Anterior cingulate cortex (tissue), 58 donors: ENCODE data around the gene LPAR2.

ENCODE experiments used
- DNase-seq, 58 donors: peaks; one replicate each; lab custom pipeline; 2025; lab: John Stamatoyannopoulos, UW

The LPAR2 gene

GRCh38 chr19:19654441-19654840 lies 26.4 kb upstream of the LPAR2 start:
- no peak for DNase-seq

- DNase-seq: no peak
Measured at GRCh38 chr19:19653597-19654147, 25.7 kb upstream of the LPAR2 start.

GRCh38 chr19:19652482-19653295 lies 24.7 kb upstream of the LPAR2 start:
- no peak for DNase-seq

GRCh38 chr19:19651076-19651475 lies 23.1 kb upstream of the LPAR2 start:
- DNase-seq: peak in 48 of 58 donors; percentile 8 to 73 (median 42)

GRCh38 chr19:19650331-19650730 lies 22.3 kb upstream of the LPAR2 start:
- DNase-seq: peak in 3 of 58 donors; percentile 12 to 32 (median 22)

- no peak for DNase-seq
Measured at GRCh38 chr19:19649580-19649995, 21.6 kb upstream of the LPAR2 start.

GRCh38 chr19:19649155-19649554 lies 21.1 kb upstream of the LPAR2 start:
- DNase-seq: no peak

GRCh38 chr19:19647037-19647835 lies 19.2 kb upstream of the LPAR2 start:
- no peak for DNase-seq

- DNase-seq: no peak
Measured at GRCh38 chr19:19645233-19645870, 17.3 kb upstream of the LPAR2 start.

- peak in 1 of 58 donors; percentile 31 for DNase-seq
Measured at GRCh38 chr19:19644054-19644388, 16.0 kb upstream of the LPAR2 start.

- peak in 50 of 58 donors; percentile 6 to 82 (median 39) for DNase-seq
Measured at GRCh38 chr19:19643158-19644053, 15.4 kb upstream of the LPAR2 start, which contains the start of gene GMIP. Gene GMIP, minus strand, starts transcription at chr19:19643657. Its CDS starts 128 bp downstream, at chr19:19643529.

- peak in 4 of 58 donors; percentile 13 to 30 (median 18) for DNase-seq
Measured at GRCh38 chr19:19642506-19643157, 14.6 kb upstream of the LPAR2 start.

GRCh38 chr19:19637523-19638251 lies 9.7 kb upstream of the LPAR2 start:
- no peak for DNase-seq

GRCh38 chr19:19637186-19637522 lies 9.1 kb upstream of the LPAR2 start:
- no peak for DNase-seq

GRCh38 chr19:19636573-19637185 lies 8.7 kb upstream of the LPAR2 start:
- DNase-seq: no peak

GRCh38 chr19:19635313-19635702 lies 7.3 kb upstream of the LPAR2 start:
- no peak for DNase-seq

GRCh38 chr19:19634516-19635312 lies 6.7 kb upstream of the LPAR2 start:
- no peak for DNase-seq
